BLaER1 treated with 17β-estradiol and CSF1 and Interleukin-3, amounts not matched to agents 10 nM and 100 nM (cell line): Measurements from ENCODE around the gene ITGA3.

Experiments used
- H3K27ac ChIP-seq, 11 experiments: shearing (Covaris generic); formaldehyde crosslinking; 2 replicates each; pipeline ENCODE4 v1.8.1; 2022
- H3K27me3 ChIP-seq, 11 experiments: shearing (Covaris generic); formaldehyde crosslinking; 2 replicates each; pipeline ENCODE4 v1.8.1; 2022
- H3K36me3 ChIP-seq, 11 experiments: shearing (Covaris generic); formaldehyde crosslinking; 2 replicates each; pipeline ENCODE4 v1.8.1; 2022
- H3K4me1 ChIP-seq, 10 experiments: shearing (Covaris generic); formaldehyde crosslinking; 2 replicates each; pipeline ENCODE4 v1.8.1; 2022
- H3K4me2 ChIP-seq, 11 experiments: shearing (Covaris generic); formaldehyde crosslinking; 2 replicates each; pipeline ENCODE4 v1.8.1; 2022
- H3K4me3 ChIP-seq, 10 experiments: shearing (Covaris generic); formaldehyde crosslinking; 2 replicates each; pipeline ENCODE4 v1.8.1; 2022
- H3K9ac ChIP-seq, 11 experiments: shearing (Covaris generic); formaldehyde crosslinking; 2 replicates each; pipeline ENCODE4 v1.8.1; 2022
- H3K9me3 ChIP-seq, 11 experiments: shearing (Covaris generic); formaldehyde crosslinking; replicated peaks in 1 of 11; 2 replicates each; pipeline ENCODE4 v1.8.1; 2022
- H4K20me1 ChIP-seq, 11 experiments: shearing (Covaris generic); formaldehyde crosslinking; 2 replicates each; pipeline ENCODE4 v1.8.1; 2022
- Cebpa-rat ChIP-seq, 11 experiments: shearing (Covaris generic); IDR thresholded peaks; 2 replicates each; pipeline ENCODE4 v1.8.1; 2022

Gene ITGA3

GRCh38 chr17:50055426-50056216 is at the start of gene ITGA3:
TSS of gene ITGA3 (plus strand) at chr17:50056110. CDS start at chr17:50056440, 330 bp downstream.
- Histone ChIP-seq H3K4me1 (peaks cover 35 to 74% (median 58%) of the 10 kb centered on the region in 10 experiments), H3K36me3 (no peaks in the 10 kb centered on the region), H3K27ac (no peak within 1 kb of the TSS), H3K4me2 (peak within 1 kb of the TSS; percentile 94 to 100 (median 100)), H4K20me1 (peaks cover 0 to 28% (median 12%) of the 10 kb centered on the region in 11 experiments; a peak in 12 of 22 replicates), H3K4me3 (peak within 1 kb of the TSS; percentile 64 to 84 (median 76)), H3K9me3 (no peaks in the 10 kb centered on the region), H3K27me3 (peaks cover 51 to 69% (median 63%) of the 10 kb centered on the region in 11 experiments), H3K9ac (peak within 1 kb of the TSS; percentile 19 to 76 (median 68); a peak in 21 of 22 replicates)
- TF ChIP-seq Cebpa-rat (IDR thresholded peaks at IDR 0.05) = no peak

GRCh38 chr17:50009282-50009681 is 46.6 kb upstream of the ITGA3 start:
- no peaks in the 10 kb centered on the region for H3K27me3 ChIP-seq
- no peak overlapping the region for H3K27ac ChIP-seq
- H3K36me3 ChIP-seq = peaks cover 0 to 4% (median 0%) of the 10 kb centered on the region in 11 experiments; a peak in 2 of 22 replicates
- no peak for TF ChIP-seq Cebpa-rat (IDR thresholded peaks at IDR 0.05)
- H4K20me1 ChIP-seq = no peaks in the 10 kb centered on the region
- no peak overlapping the region for H3K4me3 ChIP-seq
- H3K9me3 ChIP-seq = peaks cover 34 to 46% (median 42%) of the 10 kb centered on the region in 11 experiments
- no peak overlapping the region for H3K4me2 ChIP-seq
- H3K4me1 ChIP-seq = peaks cover 0 to 20% (median 13%) of the 10 kb centered on the region in 10 experiments; a peak in 16 of 20 replicates
- H3K9ac ChIP-seq = no peak overlapping the region

GRCh38 chr17:50013079-50013478 is 42.8 kb upstream of the ITGA3 start:
- Histone ChIP-seq H3K27me3 (no peaks in the 10 kb centered on the region), H3K4me1 (0 out of 20 replicates have a peak, but pooled peaks cover 0 to under 1% (median 0%) of the 10 kb centered on the region in 10 experiments), H3K9ac (no peak overlapping the region), H3K4me2 (no peak overlapping the region), H3K9me3 (peaks cover 44 to 60% (median 53%) of the 10 kb centered on the region in 11 experiments), H4K20me1 (no peaks in the 10 kb centered on the region; a peak in 1 of 22 replicates), H3K4me3 (no peak overlapping the region), H3K27ac (no peak overlapping the region), H3K36me3 (peaks cover 0 to 8% (median 0%) of the 10 kb centered on the region in 11 experiments; a peak in 2 of 22 replicates)
- no peak for TF ChIP-seq Cebpa-rat (IDR thresholded peaks at IDR 0.05)

GRCh38 chr17:50014471-50015088 is 41.3 kb upstream of the ITGA3 start:
- Histone ChIP-seq H3K4me1 (peaks cover 0 to 5% (median 0%) of the 10 kb centered on the region in 10 experiments; a peak in 2 of 20 replicates), H3K9me3 (peaks cover 35 to 51% (median 44%) of the 10 kb centered on the region in 11 experiments), H3K27me3 (no peaks in the 10 kb centered on the region), H3K4me2 (no peak overlapping the region), H3K4me3 (0 out of 20 replicates have a peak overlapping the region, but pooled peaks of 1 of the 10 experiments have one; percentile 7), H3K36me3 (peaks cover 0 to 8% (median 0%) of the 10 kb centered on the region in 11 experiments; a peak in 2 of 22 replicates), H3K27ac (no peak overlapping the region), H4K20me1 (no peaks in the 10 kb centered on the region; a peak in 1 of 22 replicates), H3K9ac (no peak overlapping the region)
- no peak for TF ChIP-seq Cebpa-rat (IDR thresholded peaks at IDR 0.05)

- no peaks in the 10 kb centered on the region; a peak in 1 of 22 replicates for H4K20me1 ChIP-seq
- peaks cover 30 to 45% (median 38%) of the 10 kb centered on the region in 11 experiments for H3K9me3 ChIP-seq
- no peak overlapping the region for H3K27ac ChIP-seq
- no peak overlapping the region for H3K9ac ChIP-seq
- H3K4me1 ChIP-seq = peaks cover 0 to 5% (median 0%) of the 10 kb centered on the region in 10 experiments; a peak in 2 of 20 replicates
- no peak overlapping the region for H3K4me2 ChIP-seq
- no peak for TF ChIP-seq Cebpa-rat (IDR thresholded peaks at IDR 0.05)
- peaks cover 0 to 8% (median 0%) of the 10 kb centered on the region in 11 experiments; a peak in 2 of 22 replicates for H3K36me3 ChIP-seq
- H3K4me3 ChIP-seq = no peak overlapping the region
- H3K27me3 ChIP-seq = no peaks in the 10 kb centered on the region
Observed at GRCh38 chr17:50015146-50015545, 40.8 kb upstream of the ITGA3 start.

- Histone ChIP-seq H3K9me3 (peaks cover 10 to 20% (median 15%) of the 10 kb centered on the region in 11 experiments), H3K4me1 (peaks cover 0 to 13% (median 2%) of the 10 kb centered on the region in 10 experiments; a peak in 6 of 20 replicates), H3K4me3 (no peak overlapping the region), H3K27me3 (peaks cover 0 to 4% (median 0%) of the 10 kb centered on the region in 11 experiments; a peak in 4 of 22 replicates), H3K27ac (no peak overlapping the region), H3K36me3 (peaks cover 0 to 7% (median 0%) of the 10 kb centered on the region in 11 experiments; a peak in 2 of 22 replicates), H3K9ac (no peak overlapping the region), H3K4me2 (peak overlapping the region in 2 of 11 experiments; percentile 21 to 22; a peak in 4 of 22 replicates), H4K20me1 (no peaks in the 10 kb centered on the region; a peak in 2 of 22 replicates)
- no peak for TF ChIP-seq Cebpa-rat (IDR thresholded peaks at IDR 0.05)
Observed at GRCh38 chr17:50018909-50019308, 37.0 kb upstream of the ITGA3 start.

GRCh38 chr17:50020841-50021599 is 34.9 kb upstream of the ITGA3 start:
- Histone ChIP-seq H3K4me1 (peaks cover 0 to 13% (median 2%) of the 10 kb centered on the region in 10 experiments; a peak in 6 of 20 replicates), H3K27ac (no peak overlapping the region), H3K9me3 (no peaks in the 10 kb centered on the region; a peak in 3 of 22 replicates), H3K36me3 (no peaks in the 10 kb centered on the region), H4K20me1 (peaks cover 0 to 2% (median 0%) of the 10 kb centered on the region in 11 experiments; a peak in 3 of 22 replicates), H3K4me3 (no peak overlapping the region), H3K9ac (no peak overlapping the region), H3K4me2 (peak overlapping the region in 2 of 11 experiments; percentile 19 to 38; a peak in 2 of 22 replicates), H3K27me3 (peaks cover 0 to 9% (median 5%) of the 10 kb centered on the region in 11 experiments; a peak in 18 of 22 replicates)
- no peak for TF ChIP-seq Cebpa-rat (IDR thresholded peaks at IDR 0.05)
